RKO (cell line): ENCODE data around the gene SCLY.
"Not testable (repeated sequence)": the region's sequence is repeated elsewhere in the genome, so short reads cannot be mapped to it uniquely, and the experiment has no call there.

Source experiments
- DNase-seq: peaks from one replicate; pipeline ENCODE4 v3.0.0-alpha.2; 2016; ENCODE audit warnings: low spot score

Gene SCLY

GRCh38 chr2:238113611-238114010 is 52.8 kb downstream of the SCLY start:
- DNase-seq, result no peak

DNA sequence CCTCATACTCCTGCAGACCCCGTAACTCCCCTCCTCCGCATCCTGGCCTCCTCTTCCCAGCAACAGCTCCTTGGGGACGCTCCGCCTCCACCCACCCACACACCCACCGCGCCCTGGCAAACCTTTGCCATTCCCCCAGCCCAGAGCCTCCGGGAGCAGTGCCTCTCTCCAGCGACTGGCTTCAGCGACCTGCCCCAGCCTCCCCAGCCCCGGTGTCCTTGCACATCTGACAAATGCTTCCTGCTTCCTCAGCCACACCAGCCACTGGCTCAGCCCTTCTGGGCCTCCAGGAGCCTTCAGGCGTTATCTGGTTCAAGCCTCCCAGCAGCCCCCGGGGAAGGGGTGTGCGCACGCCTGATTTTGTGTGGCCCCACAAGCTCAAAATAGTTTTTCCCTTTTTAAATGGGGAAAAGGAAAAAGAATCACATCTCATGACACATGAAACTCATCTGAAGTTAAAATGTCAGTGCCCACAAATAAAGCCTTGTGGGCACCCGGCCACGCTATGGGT is 53.6 kb downstream of the SCLY start:
- no peak for DNase-seq

- DNase-seq, result no peak
Observed at GRCh38 chr2:238114851-238115660, 54.3 kb downstream of the SCLY start.

DNA sequence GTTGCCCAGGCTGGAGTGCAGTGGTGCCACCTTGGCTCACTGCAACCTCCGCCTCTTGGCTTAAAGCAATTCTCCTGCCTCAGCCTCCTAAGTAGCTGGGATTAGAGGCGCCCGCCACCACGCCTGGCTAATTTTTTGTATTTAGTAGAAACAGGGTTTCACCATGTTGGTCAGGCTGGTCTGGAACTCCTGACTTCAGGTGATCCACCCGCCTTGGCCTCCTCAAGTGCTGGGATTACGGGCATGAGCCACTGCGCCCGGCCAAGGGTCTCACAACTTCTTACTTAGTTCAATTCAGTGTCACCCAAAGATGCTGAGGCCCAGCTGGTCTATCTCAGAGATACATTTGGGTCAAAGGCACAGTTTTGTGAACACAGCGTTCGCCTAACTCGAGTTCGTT is 54.9 kb downstream of the SCLY start:
- not testable (repeated sequence) for DNase-seq

- no peak for DNase-seq
Observed at GRCh38 chr2:238116298-238117198, 55.7 kb downstream of the SCLY start.

DNA sequence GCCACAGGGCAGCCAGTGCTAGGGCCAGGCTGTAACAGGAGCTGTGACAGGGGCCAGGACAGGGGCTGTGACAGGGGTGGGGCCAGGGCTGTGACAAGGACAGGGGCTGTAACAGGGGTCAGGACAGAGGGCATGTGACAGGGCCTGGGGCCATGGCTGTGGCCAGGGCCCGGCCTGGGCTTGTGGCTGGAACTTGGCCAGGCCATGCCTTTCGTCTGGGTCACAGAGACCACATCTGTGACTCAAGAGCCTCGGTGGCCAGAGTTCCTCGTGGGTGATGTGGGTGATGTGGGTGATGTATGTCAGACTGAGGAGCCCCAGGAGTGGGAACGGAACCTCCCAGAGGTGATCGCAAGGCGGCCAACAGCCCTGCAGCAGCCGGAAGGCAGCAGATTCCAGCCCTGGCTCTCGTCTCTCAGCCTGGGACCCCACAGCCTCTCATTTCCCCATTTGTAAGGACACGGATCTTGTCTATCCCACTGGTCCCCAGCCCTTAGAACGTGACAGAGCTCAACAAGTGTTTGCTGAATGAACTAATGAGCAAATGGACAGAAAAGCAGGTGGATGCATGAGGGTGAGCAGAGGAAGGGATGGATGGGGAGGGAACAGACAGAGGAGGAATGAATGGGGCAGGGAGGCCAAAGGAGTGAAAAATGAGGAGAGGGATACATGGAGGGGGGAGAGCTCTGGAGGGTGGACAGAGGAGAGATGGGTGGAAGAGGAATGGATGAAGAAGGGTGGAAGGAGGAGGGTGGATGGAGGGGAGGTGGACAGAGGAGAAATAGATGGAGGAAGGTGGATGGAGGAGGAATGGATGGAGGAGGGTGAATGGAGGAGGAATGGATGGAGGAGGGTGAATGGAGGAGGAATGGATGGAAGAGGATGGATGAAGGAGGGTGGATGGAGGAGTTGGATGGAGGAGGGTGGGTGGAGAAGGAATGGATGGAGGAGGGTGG is 56.7 kb downstream of the SCLY start:
- DNase-seq, result no peak

DNA sequence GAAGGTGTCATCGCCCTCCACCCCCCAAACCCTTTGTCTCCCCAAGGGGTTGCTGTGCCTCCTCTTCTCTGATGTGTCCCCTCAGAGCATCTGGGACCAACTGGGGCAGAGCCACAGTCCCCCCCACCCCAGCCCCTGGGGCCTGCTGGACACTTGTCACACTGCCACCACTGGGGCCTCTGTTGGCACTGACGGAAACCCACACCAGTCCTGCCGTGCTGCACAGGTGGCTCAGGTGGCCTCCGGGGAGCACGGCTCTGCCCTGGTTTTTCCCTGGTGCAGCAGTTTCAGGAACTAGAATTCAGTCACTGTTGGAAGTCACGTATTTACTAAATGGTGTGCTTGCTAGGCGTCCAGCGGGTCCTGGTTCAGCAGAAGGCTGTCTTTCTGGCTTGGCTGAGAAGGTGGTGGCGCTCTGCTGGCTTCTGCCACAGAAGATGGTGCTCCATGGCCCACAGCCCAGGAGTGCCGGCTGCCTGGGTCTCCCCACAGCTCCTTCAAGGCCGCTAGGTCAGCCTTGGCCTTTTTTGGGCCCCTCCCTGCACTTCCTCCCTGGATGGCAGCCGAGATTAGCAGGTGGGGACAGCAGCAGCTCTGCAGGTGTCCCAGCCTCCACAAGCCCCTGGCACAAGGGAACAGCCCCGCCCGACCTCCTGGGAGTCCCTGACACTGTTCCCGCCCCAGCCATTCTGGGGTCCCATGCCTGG is 59.1 kb downstream of the SCLY start:
- no peak for DNase-seq

DNA sequence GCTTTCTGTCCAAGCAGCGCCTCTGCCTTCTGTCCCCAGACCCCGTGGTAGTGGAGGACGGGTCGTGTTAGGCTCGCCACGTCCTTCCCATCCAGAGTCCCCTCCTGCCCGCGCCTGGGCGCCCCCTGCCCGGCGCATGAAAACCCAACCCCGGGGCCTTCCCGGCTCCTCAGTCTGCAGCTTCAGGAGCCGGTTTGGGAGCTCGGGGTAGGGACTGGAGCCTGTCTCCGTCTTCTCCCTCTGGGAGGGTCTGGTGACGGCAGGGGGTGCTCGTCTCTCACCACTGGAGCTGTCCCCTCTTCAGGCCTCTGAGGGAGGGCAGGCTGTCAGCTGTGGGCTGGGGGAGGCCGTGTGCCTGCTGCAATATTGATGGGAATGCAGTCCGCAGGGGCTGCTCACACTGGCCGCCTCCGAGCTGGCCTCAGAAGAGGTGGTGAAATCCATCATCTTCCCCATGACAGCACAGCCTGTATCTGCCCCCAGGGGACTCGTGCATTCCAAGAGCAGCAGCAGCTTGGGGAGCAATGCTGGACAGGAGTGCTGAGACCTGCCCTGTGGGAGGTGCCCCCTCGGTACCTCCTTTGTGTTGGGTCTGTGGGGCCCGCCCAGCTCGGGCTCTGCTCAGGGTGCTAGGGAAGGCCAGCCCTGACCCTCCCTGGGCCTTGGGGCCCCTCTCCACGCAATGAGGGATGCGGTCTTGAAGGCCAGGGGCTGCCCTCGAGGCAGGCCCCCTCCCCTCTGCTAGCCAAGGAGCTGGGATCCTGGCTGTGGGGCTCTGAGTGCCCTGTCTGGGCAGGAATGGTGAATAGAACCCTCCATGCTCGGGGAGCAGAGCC is 59.9 kb downstream of the SCLY start:
- no peak for DNase-seq

DNA sequence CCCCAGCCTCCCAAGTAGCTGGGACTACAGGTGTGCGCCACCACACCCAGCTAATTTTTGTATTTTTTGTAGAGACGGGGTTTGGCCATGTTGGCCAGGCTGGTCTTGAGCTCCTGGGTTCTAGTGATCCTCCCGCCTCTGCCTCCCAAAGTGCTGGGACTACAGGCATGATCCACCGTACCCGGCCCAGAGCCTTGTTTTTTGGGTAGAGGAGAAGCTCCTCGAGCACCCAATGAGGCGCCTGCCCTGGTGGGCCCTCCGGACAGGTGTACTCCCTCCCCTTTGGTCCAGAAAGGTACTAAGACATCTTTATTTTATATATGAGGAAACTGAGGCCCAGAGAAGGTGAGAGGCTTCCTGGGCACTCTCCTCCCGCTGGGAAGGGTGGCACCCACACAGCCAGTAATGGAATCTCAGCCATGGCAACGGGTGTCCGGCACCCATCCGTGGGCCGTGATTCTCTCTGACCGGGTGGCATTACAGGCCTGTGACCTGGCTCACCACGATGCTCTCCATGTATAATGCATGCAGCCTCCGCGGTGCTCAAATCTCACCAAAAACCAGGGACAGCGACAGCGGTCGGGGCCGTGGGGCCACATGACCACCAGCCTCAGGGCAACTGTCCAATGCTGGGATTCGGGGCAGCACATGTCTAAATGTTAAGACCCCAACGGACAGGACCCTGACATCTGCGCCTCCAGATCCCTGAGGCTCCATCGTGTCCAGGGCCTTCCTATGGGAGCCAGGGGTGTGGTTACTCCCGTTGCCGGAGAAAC is 60.9 kb downstream of the SCLY start:
- no peak for DNase-seq

GRCh38 chr2:238122287-238123217 is 61.8 kb downstream of the SCLY start:
- DNase-seq, result no peak

GRCh38 chr2:238123218-238123971 is 62.6 kb downstream of the SCLY start:
- no peak for DNase-seq

DNA sequence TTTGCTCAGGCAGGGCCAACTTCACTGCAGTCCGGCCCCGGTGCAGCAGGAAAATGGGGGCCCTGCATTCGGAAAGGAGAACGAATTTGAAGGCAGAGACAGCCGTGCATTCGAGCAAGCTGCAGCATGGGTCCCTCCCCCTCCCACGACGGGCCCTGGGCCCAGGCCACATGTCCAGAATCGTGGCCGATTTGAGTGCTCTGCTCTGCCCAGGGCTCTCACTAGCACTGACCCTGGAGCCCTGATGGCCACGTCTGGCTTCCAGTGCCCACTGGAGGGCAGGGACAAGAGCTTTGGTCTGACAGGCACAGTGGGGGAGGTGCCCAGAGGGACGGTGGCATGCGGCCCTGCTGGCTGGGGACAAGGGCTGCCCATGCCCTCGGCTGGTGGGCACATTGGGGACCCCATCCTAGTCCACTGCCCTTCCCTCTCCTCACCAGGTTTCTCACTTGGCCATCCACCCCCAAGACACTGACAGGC is 63.2 kb downstream of the SCLY start:
- no peak for DNase-seq

- DNase-seq, result no peak
Observed at GRCh38 chr2:238124488-238125126, 63.8 kb downstream of the SCLY start.

- no peak for DNase-seq
Observed at GRCh38 chr2:238125127-238125885, 64.5 kb downstream of the SCLY start.

GRCh38 chr2:238126338-238126737 is 65.5 kb downstream of the SCLY start:
- DNase-seq, result no peak

DNA sequence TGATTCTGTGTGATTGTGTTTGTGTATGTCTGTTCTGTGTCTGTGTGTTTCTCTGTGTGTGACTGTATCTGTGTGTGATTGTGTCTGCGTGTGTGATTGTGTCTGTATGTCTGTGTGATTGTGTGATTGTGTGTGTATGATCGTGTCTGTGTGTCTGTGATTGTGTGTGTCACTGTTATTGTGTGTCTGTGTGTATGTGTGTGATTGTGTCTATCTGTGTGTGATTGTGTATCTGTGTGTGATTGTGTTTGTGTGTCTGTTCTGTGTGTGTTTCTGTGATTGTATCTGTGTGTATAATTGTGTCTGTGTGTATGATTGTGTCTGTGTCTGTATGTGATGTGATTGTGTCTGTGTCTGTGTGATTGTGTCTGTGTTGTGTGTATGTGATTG is 66.0 kb downstream of the SCLY start:
- no peak for DNase-seq
